ENCODE measurements around the gene PCSK5.
"Not testable (repeated sequence)": the region's sequence is repeated elsewhere in the genome, so short reads cannot be mapped to it uniquely, and the experiment has no call there.

PCSK5 gene

GRCh38 chr9:76034049-76034448 is 143.6 kb downstream of the PCSK5 start:
- H3K36me3 ChIP-seq (ENCODE audit: insufficient read depth, low read length) = no peaks in the 10 kb centered on the region; the same call in 1 of the 2 replicates
- no peak overlapping the region for H3K9ac ChIP-seq (ENCODE audit: low read depth, low read length)
- H3K4me1 ChIP-seq (ENCODE audit: insufficient read depth, low read length) = peaks cover 9% of the 10 kb centered on the region; the same call in 1 of the 2 replicates
- no peaks in the 10 kb centered on the region for H3K9me3 ChIP-seq (ENCODE audit: control insufficient read depth, insufficient read depth, low read length)

- H3K4me1 ChIP-seq (ENCODE audit: insufficient read depth, low read length) = peaks cover 9% of the 10 kb centered on the region; the same call in 1 of the 2 replicates
- no peak overlapping the region for H3K9ac ChIP-seq (ENCODE audit: low read depth, low read length)
- no peaks in the 10 kb centered on the region; the same call in 1 of the 2 replicates for H3K36me3 ChIP-seq (ENCODE audit: insufficient read depth, low read length)
- no peaks in the 10 kb centered on the region for H3K9me3 ChIP-seq (ENCODE audit: control insufficient read depth, insufficient read depth, low read length)
Observed at GRCh38 chr9:76036762-76037161, 146.3 kb downstream of the PCSK5 start.

- peaks cover 9% of the 10 kb centered on the region; the same call in 1 of the 2 replicates for H3K4me1 ChIP-seq (ENCODE audit: insufficient read depth, low read length)
- H3K9ac ChIP-seq (ENCODE audit: low read depth, low read length) = no peak overlapping the region
- H3K36me3 ChIP-seq (ENCODE audit: insufficient read depth, low read length) = no peaks in the 10 kb centered on the region; the same call in 1 of the 2 replicates
- no peaks in the 10 kb centered on the region for H3K9me3 ChIP-seq (ENCODE audit: control insufficient read depth, insufficient read depth, low read length)
Observed at GRCh38 chr9:76037587-76038225, 147.2 kb downstream of the PCSK5 start.

DNA sequence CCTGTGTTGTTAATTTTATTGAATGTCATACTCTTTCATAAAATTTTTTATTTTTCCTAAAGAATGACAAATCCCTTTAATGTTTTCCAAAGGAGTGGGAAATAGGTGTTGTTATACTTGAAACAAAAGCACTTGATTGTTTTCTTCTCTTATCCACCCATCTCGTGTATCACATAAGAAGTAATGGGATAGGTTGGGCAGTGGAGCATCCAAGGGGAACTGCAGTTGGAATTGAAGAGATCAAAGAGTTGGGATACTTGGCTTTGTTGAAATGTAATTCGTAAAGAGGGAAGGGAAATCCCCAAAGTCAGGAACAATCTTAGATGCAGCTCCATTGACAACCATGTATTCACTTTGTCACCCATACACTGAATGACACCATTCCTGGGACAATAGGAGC is 148.0 kb downstream of the PCSK5 start:
- Histone ChIP-seq H3K36me3 (ENCODE audit: insufficient read depth, low read length) (no peaks in the 10 kb centered on the region; the same call in 1 of the 2 replicates), H3K4me1 (ENCODE audit: insufficient read depth, low read length) (peaks cover 9% of the 10 kb centered on the region; the same call in 1 of the 2 replicates), H3K9me3 (ENCODE audit: control insufficient read depth, insufficient read depth, low read length) (no peaks in the 10 kb centered on the region), H3K9ac (ENCODE audit: low read depth, low read length) (no peak overlapping the region)

DNA sequence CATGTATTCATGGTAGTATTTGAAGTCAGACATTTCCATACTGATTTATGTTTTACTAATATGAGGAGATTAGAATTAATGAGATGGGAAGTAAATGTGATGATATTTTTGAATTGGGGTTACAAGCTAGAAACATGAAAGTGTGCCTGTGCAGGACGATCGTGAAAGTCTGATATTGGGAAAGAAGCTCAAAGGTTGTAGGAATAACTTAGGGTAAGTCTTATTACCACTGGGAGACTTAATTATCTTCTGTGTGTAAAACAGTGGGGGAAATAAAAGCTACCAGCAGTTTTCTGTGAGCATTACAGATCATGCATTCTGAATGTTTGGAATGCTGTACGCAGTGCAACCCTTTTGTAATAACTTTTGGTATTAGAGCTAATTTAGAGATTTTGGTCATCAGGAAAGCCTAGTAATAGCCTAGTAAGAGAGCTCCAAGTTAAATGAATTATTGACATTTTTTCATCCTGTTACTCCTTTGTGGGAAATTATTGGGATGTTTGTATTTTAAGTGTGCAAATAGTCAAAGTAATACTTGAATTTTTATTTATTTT is 153.9 kb downstream of the PCSK5 start:
- Histone ChIP-seq H3K4me1 (ENCODE audit: insufficient read depth, low read length) (peaks cover 3% of the 10 kb centered on the region; the same call in 1 of the 2 replicates), H3K9me3 (ENCODE audit: control insufficient read depth, insufficient read depth, low read length) (no peaks in the 10 kb centered on the region), H3K9ac (ENCODE audit: low read depth, low read length) (no peak overlapping the region), H3K36me3 (ENCODE audit: insufficient read depth, low read length) (no peaks in the 10 kb centered on the region)

DNA sequence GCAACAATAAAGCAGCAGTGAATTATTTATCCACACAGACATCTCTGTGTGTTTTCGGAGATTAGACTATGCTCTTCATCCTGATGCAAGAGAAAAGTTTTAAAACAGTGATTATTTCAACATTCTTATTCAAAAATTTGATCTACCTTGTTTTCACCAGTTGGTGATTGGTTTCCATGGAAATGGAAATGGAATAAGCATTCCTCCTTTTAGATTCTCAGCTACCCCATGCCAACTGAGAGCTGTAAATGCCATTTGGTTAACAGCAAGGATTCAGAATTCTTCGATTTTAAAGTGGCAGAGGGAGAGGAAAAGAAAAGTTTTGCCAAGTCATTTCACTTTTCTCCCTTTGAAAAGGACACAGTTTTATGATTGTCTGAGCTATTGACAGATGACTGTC is 154.7 kb downstream of the PCSK5 start:
- Histone ChIP-seq H3K9ac (ENCODE audit: low read depth, low read length) (no peak overlapping the region), H3K36me3 (ENCODE audit: insufficient read depth, low read length) (no peaks in the 10 kb centered on the region), H3K9me3 (ENCODE audit: control insufficient read depth, insufficient read depth, low read length) (no peaks in the 10 kb centered on the region), H3K4me1 (ENCODE audit: insufficient read depth, low read length) (peaks cover 3% of the 10 kb centered on the region; the same call in 1 of the 2 replicates)

DNA sequence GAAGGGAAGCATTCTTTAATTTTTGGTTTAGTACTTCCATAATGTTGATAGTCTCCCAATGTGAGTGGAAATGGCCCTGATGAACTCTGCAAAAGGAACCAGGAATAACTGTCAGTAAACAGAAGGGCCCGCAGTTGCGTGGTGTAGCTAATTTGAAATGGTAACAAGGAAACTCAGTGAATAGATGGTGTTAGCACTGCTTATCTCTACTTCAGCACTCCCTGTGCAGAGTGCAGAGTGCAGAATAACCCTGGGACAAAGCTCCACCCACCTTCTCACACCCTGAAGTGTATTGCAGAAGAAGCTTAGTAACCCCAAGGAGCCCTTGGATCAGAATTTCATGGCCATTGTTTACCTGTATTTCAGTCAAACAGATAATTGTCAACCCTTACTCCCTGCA is 158.9 kb downstream of the PCSK5 start:
- H3K4me1 ChIP-seq (ENCODE audit: insufficient read depth, low read length) = peaks cover under 1% of the 10 kb centered on the region; the same call in 1 of the 2 replicates
- H3K9ac ChIP-seq (ENCODE audit: low read depth, low read length) = no peak overlapping the region
- H3K9me3 ChIP-seq (ENCODE audit: control insufficient read depth, insufficient read depth, low read length) = no peaks in the 10 kb centered on the region
- H3K36me3 ChIP-seq (ENCODE audit: insufficient read depth, low read length) = no peaks in the 10 kb centered on the region; the same call in 1 of the 2 replicates

GRCh38 chr9:76067696-76068095 is 177.2 kb downstream of the PCSK5 start:
- Histone ChIP-seq H3K9me3 (ENCODE audit: control insufficient read depth, insufficient read depth, low read length) (no peaks in the 10 kb centered on the region), H3K9ac (ENCODE audit: low read depth, low read length) (no peak overlapping the region), H3K4me1 (ENCODE audit: insufficient read depth, low read length) (no peaks in the 10 kb centered on the region), H3K36me3 (ENCODE audit: insufficient read depth, low read length) (no peaks in the 10 kb centered on the region)

DNA sequence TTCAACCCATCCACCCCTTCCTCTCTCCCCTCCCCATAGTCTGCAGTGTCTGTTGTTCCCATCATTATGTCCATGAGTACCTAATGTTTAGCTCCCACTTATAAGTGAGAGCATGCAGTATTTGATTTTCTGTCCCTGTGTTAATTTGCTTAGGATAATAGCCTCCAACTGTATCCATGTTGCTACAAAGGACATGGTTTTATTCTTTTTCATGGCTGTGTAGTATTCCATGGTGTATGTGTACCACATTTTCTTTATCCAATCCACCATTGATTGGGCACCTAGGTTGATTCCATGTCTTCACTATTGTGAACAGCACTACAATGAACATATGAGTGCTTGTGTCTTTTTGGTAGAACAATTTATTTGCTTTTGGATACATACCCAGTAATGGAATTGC is 187.1 kb downstream of the PCSK5 start:
- Histone ChIP-seq H3K9ac (ENCODE audit: low read depth, low read length) (no peak overlapping the region), H3K4me1 (ENCODE audit: insufficient read depth, low read length) (no peaks in the 10 kb centered on the region), H3K9me3 (ENCODE audit: control insufficient read depth, insufficient read depth, low read length) (no peaks in the 10 kb centered on the region), H3K36me3 (ENCODE audit: insufficient read depth, low read length) (no peaks in the 10 kb centered on the region)

GRCh38 chr9:76081281-76081680 is 190.8 kb downstream of the PCSK5 start:
- H3K9me3 ChIP-seq (ENCODE audit: control insufficient read depth, insufficient read depth, low read length); H3K4me1 ChIP-seq (ENCODE audit: insufficient read depth, low read length); H3K9ac ChIP-seq (ENCODE audit: low read depth, low read length); H3K36me3 ChIP-seq (ENCODE audit: insufficient read depth, low read length): not testable (repeated sequence)

DNA sequence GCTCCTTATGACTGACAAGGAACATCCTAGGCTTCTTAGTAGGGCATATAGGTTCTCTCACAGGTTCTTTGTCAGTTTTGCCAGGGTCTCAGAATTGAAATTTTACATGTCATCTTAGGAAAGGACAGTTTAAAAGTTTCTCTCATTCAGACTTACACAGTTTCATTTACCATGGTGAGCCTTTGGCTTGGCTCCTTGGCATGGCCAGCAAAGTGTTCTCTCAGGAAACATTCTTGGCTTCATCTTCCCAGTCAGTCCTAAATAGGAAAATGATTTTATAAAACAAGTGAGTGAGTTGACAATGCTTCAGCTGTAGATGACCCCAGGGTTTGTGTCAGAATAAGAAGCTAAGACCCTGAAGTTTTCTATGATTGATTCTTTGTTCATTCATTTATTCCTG is 191.6 kb downstream of the PCSK5 start:
- no peaks in the 10 kb centered on the region for H3K36me3 ChIP-seq (ENCODE audit: insufficient read depth, low read length)
- no peaks in the 10 kb centered on the region for H3K4me1 ChIP-seq (ENCODE audit: insufficient read depth, low read length)
- H3K9ac ChIP-seq (ENCODE audit: low read depth, low read length) = no peak overlapping the region
- H3K9me3 ChIP-seq (ENCODE audit: control insufficient read depth, insufficient read depth, low read length) = no peaks in the 10 kb centered on the region

DNA sequence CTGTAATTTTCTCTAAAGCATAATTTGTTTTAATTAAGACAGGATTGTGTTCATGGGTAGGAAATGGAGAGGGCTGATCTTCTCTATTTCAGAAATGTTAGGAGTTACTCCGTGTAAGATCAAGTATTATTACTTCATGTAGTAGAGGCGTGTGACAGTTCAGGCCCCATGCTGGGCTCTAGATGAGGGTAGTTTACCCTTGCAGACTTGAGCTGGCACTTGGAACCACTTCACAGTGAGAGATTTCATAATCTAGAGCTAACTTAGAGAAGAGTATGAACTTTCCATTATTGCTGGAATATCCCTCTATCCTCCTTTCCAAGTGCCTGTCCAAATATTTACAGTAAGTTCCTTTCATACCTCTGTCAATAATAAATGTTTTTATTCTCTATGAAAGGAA is 195.1 kb downstream of the PCSK5 start:
- H3K36me3 ChIP-seq (ENCODE audit: insufficient read depth, low read length) = no peaks in the 10 kb centered on the region
- H3K9me3 ChIP-seq (ENCODE audit: control insufficient read depth, insufficient read depth, low read length) = no peaks in the 10 kb centered on the region
- no peaks in the 10 kb centered on the region for H3K4me1 ChIP-seq (ENCODE audit: insufficient read depth, low read length)
- no peak overlapping the region for H3K9ac ChIP-seq (ENCODE audit: low read depth, low read length)

DNA sequence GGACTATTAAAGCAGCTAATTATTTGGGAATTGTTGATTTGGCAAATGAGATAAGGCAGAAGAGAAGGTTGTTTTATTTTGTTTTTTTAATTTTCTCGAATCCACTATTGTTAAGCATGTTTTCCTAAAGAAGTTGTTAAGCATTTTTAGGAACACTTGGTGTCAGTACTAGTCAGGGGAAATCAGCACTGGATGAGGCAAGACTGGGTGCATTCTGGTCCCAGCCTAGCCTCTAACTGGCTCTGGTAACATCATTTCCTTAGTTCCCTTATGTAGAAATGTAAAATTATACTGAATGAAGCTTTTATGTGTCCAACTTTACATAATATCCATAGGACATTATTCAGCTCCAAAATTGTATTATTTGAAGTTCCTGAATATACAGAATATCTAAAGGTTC is 196.1 kb downstream of the PCSK5 start:
- H3K36me3 ChIP-seq (ENCODE audit: insufficient read depth, low read length) = no peaks in the 10 kb centered on the region
- H3K9ac ChIP-seq (ENCODE audit: low read depth, low read length) = no peak overlapping the region
- no peaks in the 10 kb centered on the region for H3K9me3 ChIP-seq (ENCODE audit: control insufficient read depth, insufficient read depth, low read length)
- H3K4me1 ChIP-seq (ENCODE audit: insufficient read depth, low read length) = no peaks in the 10 kb centered on the region

- H3K4me1 ChIP-seq (ENCODE audit: insufficient read depth, low read length) = no peaks in the 10 kb centered on the region
- no peak overlapping the region for H3K9ac ChIP-seq (ENCODE audit: low read depth, low read length)
- no peaks in the 10 kb centered on the region for H3K9me3 ChIP-seq (ENCODE audit: control insufficient read depth, insufficient read depth, low read length)
- H3K36me3 ChIP-seq (ENCODE audit: insufficient read depth, low read length) = no peaks in the 10 kb centered on the region
Observed at GRCh38 chr9:76087976-76088375, 197.5 kb downstream of the PCSK5 start.

DNA sequence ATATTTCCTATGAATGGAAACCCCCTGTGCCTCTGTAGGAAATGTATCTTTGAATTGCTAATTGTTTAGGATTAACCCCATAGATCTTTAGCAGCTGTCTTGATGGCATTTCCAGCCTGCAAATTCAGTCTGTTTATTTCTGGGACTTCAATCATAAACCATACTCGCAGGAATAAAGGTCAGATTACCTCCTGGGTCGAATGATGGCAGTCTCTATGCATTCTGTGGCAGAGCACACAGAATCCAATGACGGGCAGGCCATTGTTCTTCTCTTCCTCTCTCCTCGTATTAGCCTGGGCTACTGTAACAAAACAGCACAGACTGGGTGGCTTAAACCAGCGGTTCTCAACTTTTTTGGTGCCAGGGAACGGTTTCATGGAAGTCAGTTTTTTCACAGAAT is 199.9 kb downstream of the PCSK5 start:
- no peaks in the 10 kb centered on the region for H3K4me1 ChIP-seq (ENCODE audit: insufficient read depth, low read length)
- no peaks in the 10 kb centered on the region for H3K9me3 ChIP-seq (ENCODE audit: control insufficient read depth, insufficient read depth, low read length)
- no peaks in the 10 kb centered on the region for H3K36me3 ChIP-seq (ENCODE audit: insufficient read depth, low read length)
- H3K9ac ChIP-seq (ENCODE audit: low read depth, low read length) = no peak overlapping the region
